GM11168 (cell line): ENCODE measurements around the gene LACTB.

Experiments used
- in situ Hi-C: fragments of 300-500 bp; cut with MboI; formaldehyde crosslinking; loops from one replicate; pipeline ENCODE4 v1.12.0; 2022; ENCODE audit warnings: low sequenced_read_pairs; ENCODE audit not compliant: unreplicated experiment

The LACTB gene, protein sequence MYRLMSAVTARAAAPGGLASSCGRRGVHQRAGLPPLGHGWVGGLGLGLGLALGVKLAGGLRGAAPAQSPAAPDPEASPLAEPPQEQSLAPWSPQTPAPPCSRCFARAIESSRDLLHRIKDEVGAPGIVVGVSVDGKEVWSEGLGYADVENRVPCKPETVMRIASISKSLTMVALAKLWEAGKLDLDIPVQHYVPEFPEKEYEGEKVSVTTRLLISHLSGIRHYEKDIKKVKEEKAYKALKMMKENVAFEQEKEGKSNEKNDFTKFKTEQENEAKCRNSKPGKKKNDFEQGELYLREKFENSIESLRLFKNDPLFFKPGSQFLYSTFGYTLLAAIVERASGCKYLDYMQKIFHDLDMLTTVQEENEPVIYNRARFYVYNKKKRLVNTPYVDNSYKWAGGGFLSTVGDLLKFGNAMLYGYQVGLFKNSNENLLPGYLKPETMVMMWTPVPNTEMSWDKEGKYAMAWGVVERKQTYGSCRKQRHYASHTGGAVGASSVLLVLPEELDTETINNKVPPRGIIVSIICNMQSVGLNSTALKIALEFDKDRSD

DNA sequence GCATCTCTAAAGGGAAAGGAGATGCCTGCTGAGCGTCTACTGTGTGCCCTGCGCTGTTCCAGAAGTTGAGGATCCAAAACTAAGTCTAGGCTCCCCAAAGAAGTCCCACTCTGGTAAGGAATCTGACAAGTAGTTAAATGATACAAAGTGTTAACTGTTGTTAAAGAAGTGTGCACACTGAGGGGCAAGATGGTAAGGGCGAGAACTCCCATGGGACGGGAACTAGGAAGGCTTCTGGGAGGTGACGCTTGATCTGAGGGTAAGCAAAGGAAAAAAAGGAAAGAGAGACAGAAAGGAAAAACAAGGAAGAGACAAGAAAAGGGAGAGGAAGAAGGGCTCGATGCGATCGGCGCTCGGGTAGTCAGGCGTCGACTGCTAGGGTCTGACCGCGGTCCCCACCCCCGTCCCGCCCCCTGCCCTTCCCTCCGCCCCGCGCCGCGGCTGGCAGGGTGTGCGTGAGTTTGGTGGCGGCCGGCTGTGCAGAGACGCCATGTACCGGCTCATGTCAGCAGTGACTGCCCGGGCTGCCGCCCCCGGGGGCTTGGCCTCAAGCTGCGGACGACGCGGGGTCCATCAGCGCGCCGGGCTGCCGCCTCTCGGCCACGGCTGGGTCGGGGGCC, at the start of gene LACTB:
TSS of gene LACTB (plus strand) at position 480 of the 620 bp plus-strand sequence. CDS start at position 491, 11 bp downstream.
- in situ Hi-C loops: no loop called here

DNA sequence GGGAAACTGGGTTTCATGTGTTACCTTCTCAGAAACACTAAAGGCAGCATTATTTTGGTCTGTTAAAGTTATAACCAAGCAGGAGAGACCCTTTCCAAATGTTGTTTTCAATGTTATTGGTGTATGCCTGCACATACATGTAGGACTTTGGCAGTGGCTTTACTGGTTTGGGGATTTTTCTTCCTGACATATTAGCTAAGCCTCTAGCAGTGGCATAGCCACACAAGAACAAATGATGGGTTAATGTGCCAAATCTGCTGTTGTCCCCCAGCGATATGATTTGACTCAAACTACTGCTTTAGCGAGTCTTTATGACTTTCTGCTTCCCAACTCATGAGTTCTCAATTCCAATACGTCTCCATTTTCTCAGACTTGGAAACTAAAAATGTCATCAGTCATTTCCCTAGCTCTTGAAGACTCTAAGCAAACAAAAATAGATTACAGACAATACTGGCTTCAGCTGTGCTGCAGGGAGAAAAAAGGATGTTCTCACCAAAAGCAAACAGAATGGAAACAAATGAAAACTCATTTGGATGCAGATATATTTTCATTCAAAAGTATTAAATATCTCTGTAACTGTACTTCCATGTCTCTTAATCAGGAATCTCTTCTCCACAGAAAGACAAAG, 49.5 kb upstream of the LACTB start:
- in situ Hi-C loops: no loop called here

DNA sequence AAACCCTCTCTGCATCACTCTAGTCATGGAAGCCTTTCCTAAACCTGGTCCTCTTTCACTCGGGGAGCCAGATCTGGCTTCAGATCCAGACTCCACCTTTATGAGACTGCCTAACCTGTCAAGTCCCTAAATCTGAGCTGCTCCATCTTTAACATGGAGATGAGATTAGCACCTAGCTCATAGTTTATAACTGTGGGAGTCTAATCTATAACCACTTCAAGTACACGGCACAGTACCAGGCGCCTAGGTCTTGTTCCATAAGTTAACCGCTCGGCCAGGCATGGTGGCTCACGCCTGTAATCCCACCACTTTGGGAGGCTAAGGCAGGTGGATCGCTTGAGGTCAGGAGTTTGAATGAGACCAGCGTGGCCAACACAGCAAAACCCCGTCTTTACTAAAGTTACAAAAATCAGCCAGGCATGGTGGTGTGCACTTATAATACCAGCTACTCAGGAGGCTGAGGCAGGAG, 48.8 kb upstream of the LACTB start:
- in situ Hi-C loops: no loop called here

DNA sequence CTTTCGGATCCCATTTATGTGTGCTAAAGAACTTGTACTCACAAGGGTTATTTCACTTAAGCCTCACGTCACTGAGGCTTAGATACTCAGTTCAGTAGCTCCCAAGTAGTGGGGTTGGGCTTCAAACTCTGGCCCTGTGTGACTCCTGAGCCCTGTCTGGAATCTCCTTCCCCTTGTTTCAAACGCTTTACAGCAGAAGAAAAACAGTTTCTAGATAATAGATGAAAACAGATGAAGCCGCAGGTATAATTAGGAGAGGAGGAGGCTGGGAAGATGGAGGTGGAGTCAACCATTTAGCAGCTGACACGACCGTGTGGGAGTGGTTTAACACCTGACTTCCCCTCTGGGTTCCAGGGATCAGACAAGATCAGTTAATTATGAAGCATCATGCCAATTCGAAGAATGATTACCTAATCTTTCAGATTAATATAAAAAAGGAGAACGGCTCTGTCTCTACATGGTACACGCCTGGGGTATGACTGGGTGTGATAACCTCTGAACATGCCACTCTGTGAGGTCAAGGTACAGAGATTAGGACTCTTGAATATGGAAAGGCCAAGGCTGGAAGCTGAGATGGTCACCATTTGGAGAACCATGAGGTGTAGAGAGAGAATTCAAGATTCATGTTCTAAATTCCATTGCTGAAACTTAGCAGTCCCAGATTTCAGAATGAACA, 48.0 kb upstream of the LACTB start:
- in situ Hi-C loops: no loop called here

DNA sequence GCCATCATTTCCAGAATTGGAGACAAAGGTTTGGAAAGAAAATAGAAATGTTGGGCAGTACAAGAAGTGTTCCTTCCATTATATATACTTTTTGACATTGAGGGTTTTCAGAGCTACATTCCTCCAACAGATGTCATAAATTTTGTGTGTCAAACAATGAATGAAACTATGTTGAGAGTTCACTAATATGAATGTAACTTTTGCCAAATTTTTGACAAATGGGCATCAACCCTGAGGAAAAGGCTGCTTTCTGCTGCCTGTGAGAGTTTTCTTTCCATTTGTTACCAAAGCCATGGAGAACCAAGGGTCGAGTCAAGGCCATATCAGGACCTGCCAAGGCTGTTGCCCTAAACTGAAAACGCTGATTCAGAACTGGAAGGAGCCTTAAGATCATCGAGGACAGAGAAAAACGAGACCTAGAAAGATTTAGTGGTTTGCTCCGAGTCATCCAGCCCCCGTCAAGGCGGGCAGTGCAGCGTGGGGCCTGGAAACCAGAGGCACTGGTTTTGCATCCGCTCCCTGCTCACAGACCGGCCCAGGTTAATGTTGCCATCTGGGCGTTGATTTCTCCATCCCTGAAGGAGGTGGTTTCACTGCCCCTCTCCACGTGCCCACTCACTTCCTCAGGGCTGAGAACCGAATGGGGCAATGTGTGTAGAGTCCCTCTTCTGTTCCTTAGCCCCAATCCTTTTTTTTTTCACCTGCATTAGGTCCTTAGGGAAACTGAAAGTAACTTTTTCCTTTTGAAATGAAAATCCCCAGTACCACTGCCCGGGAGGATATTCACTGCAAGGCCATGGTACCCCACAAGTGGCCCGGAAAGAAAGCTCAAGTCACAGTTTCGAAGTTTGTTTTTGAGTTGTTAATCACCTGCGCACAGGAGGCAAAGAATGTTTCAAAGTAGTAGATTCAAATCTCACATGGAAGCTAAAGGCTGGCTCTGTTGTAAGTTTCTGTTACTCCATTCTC, 46.4 kb upstream of the LACTB start:
- in situ Hi-C loops: no loop called here

DNA sequence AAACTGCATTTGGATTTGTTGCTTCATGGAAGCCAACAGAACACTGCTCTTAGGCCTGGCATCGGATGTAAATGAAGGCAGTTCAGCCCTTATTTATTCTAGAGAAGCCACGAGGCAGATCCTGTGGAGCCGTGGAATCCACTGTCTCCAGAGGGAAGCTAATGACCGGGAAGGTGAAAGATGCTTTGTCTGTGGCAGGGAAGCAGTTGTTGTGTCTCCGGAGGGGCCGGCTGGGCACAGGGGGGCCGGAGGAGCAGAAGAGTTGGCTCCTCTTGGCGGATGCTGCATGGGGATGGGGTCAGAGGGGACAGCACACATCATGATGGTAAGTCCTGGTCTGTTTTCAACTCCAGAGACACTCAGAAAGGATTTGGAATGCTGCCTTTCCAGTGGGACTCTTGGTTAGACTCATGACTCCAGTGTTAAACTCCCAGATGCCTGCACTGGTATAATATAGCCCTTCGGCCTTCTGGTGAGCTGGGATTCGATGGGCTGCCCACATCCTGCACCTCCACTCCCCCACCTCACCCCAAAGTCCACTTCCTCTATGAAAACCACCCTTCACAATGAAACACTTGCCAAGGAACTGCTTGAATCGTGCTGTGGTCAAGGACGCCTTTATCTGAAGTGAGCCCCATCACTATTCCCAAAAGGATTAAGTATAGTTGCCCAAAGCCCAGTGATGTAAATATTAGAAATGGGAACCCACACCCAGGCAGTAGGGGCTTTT, 45.5 kb upstream of the LACTB start:
- in situ Hi-C loops: no loop called here

DNA sequence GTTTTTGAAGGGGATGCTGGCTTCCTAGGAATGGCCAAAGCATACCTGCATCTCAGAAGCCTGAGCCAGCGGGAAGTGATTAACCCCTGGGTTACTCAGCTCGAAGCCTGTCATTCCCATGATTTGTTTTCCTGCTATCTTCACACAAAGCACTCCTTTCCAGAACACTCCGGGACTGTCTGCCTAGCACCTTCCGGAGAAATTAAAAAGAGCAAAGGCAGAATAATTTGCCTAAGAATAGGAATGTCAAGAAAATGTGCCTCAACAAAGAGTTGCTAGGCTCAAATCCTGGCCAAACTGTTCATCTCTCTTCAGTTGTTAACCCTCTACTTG, 45.0 kb upstream of the LACTB start:
- in situ Hi-C loops: no loop called here

DNA sequence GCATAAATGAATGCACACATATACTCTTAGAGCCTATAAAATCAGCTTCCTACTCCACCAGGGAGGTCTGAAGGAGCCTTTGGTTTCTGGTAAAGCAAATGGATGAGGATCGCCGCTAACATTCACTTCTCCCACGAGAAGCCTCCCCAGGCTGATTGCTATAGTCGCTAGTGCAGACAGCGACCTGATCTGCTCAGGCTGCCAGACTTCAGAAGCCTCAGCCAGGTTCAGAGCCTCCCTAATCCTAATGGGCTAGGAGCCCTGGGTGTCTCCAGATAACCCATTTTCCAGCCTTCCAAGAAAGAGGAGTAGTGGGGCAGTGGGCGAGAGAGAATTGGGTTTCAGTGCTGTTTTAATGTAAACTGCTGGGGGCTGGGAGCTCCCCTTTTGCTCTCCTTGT, 43.7 kb upstream of the LACTB start:
- in situ Hi-C loops: no loop called here

DNA sequence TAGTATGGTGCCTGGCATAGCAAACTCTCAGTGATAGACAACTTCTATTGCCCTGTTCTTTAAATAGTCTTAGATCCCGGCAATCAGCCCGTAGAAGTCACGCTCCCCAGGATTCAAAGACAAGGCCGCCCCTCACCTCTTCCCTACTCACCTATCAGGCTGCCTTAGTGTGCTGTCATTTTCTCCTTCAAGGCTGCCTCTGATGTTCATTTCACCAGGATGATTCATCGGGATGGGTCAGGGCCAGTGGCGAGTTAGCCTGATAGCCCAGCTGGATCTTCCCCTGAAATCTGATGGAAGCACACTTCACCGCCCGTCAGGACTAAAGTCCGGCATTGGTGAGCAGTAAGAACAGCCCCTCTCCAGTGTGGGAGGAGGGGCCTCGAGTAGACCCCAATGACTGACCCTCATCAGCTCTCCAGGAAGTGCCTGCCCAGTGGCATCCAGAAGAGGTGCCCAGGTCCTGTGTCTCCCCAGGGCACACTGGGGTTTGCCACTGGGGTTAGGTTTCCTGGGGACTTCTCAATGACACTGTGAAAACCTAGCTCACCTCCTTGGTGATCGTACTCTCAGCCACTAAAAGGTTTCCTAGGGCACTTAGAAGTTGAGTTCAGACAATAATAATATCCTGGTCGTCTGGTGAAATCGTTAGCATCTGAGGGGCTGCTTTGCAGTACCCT, 41.6 kb upstream of the LACTB start:
- in situ Hi-C loops: no loop called here

DNA sequence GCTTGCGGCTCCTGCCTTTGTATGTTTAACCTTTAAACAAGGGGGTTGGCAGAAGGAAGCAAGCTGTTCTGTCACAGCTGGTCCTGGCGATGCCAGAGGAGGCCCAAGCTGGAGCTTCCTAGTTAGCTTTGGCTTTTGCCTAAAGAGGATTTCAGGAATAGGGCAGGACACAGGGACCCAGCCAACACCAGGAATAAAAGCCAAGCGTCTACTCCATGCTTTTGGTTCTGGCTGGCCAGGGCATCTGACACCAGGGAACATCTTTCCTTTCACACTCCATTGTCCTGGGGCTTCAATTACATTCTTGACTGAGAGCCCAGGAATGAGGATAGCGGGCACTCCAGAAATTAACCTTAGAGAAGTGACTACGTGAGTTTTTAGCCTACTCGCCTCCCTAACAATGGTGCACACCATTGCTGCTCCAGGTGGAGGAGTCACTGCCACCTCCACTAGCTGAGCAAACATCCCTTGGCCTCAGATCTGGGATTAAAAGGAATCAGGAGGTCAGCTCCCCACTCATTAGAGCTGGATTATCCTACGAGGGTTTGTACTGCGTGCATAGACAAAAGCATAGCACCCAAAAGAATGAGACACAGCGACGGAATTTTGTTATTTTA, 40.9 kb upstream of the LACTB start:
- in situ Hi-C loops: no loop called here

DNA sequence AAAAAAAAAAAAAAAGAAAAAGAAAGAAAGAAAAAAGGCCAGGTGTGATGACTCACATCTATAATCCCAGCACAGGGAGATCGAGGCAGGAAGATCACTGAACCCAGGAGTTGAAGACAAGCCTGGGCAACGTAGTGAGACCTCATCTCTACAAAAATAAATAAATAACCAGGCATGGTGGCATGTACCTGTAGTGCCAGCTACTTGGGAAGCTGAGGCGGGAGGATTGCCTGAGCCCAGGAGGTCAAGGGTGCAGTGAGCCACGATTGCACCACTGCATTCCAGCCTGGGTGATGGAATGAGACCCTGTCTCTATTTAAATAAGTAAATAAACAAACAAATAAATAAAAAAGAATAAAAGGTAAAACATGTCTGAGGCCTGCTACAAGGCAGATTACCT, 39.3 kb upstream of the LACTB start:
- in situ Hi-C loops: no loop called here

DNA sequence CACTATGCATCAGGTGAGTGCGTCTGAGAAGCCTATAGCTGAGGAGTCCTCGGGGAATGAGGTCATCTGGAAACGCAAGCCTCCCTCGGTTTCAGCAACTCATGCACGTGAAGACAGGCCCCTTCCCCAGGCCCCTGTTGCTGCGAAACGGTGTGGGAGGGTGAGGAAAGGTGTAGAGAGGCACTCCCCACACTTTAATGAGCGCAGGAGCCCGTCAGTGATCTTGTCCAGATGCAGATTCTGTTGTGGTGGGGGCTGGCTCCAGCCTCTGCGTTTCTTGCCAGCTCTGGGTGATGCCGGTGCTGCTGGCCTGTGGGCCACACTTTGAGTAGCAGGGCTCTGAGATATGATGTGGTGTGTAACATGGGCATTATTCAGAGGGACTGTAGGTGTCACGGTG, 38.6 kb upstream of the LACTB start:
- in situ Hi-C loops: no loop called here

DNA sequence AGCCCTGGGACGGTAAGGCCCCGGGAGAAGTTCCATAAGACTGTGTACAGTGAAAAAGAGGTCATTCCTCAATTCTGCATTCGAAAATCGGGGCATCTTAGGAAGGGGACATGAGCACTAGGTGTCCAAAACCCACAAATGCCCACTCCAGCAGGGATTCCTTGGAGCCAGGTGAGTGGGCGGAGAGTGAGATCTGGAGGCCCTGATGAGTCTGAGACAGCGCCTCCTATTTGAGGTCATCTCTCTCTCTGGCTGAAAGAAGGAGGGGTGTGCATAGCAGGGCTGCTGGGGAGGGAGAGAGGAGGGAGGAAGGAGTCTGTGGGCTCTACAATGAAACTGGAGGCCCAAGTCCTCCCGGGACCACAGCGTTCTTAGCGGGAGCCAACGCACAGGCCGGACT, 38.1 kb upstream of the LACTB start:
- in situ Hi-C loops: no loop called here

DNA sequence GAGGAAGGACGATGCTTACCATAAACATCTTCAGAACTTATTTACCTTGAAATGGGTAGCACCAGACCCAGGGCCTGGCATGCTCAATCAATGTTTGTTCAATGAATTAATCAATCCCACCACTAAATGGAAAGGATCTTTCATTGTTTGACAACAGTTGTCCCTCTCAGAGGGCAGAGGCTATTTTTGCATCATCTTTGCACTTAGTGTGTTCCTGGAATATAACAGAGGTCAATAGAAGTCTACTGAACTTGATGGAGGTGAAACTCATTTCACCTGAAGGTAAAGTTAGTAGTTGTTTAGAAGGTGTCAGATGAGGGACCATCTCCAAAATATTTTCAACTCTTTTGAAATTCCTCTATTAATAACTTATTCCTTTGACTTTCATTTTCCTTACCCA, 36.9 kb upstream of the LACTB start:
- in situ Hi-C loops: no loop called here

DNA sequence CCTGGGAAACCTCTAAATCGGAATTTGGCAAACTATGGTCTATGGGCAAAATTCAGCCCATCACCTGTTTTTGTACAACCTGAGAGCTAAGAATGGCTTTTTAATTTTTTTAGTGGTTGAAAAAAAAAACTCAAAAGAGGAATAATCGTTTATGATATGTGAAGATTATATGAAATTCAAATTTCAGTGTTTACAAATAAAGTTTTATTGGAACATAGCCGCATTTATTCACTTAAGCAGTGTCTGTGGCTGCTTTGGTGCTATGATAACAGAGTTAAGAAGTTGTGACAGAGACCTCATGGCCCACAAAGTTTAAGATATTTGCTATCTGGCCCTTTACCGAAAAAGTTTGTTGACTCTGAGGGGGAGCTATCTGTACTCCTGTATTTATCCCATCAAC, 36.4 kb upstream of the LACTB start:
- in situ Hi-C loops: no loop called here

DNA sequence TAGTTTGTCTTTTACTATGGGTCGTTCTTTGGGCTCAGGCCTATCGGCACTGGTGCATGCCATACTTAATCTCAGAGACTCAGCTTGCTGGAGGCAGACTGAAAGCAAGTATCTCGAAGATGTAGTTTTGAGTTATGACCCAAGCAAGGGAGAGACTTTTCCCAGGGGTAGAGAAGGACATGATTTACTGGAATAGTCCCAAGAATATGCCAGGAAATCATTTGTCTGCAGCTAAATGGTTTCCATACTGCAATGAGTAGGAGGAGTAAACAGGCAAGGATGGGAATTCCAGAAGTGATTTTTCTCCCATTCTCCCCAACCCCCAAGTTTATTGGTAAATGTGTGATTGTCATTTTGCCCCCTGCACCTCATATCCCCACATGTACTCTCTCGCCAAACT, 35.4 kb upstream of the LACTB start:
- in situ Hi-C loops: no loop called here

DNA sequence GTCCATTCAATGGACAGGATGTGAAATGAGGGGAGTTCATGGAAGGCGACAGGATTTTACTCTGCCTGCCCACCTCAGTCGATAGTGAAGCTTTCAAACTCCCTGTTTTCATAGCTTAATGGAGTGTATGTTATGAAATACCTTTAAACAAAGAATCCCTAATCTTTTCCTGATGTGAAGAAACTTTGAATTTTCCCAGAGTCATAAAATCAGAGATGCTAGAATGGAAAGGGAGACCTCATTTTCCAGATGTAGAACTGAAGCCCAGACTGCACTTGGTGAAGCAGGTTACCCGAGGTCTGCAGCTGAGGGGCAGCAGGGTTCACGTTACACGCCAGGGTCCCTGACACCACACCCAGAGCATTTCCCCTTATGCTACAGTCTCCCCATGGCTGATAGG, 34.7 kb upstream of the LACTB start:
- in situ Hi-C loops: no loop called here
